Cerebellar nuclear complex (tissue), 1 donor: ENCODE measurements around the gene TACC3.

ENCODE experiments used
- DNase-seq, 2 experiments: peaks; one replicate each; lab custom pipeline; 2025; lab: John Stamatoyannopoulos, UW

Gene TACC3

GRCh38 chr4:1760521-1761071 lies 39.3 kb downstream of the TACC3 start:
- DNase-seq = no peak

GRCh38 chr4:1761130-1761689 lies 39.9 kb downstream of the TACC3 start:
- no peak for DNase-seq

GRCh38 chr4:1762264-1763010 lies 41.1 kb downstream of the TACC3 start:
- DNase-seq = no peak

- no peak for DNase-seq
Measured at GRCh38 chr4:1763070-1763549, 41.8 kb downstream of the TACC3 start.

GRCh38 chr4:1763550-1764080 lies 42.3 kb downstream of the TACC3 start:
- DNase-seq = no peak

- no peak for DNase-seq
Measured at GRCh38 chr4:1764670-1765069, 43.3 kb downstream of the TACC3 start.

GRCh38 chr4:1765409-1766072 lies 44.2 kb downstream of the TACC3 start:
- DNase-seq = no peak

GRCh38 chr4:1766106-1767060 lies 45.1 kb downstream of the TACC3 start:
- no peak for DNase-seq

- DNase-seq = no peak
Measured at GRCh38 chr4:1767061-1767769, 45.9 kb downstream of the TACC3 start.

GRCh38 chr4:1767770-1768366 lies 46.5 kb downstream of the TACC3 start:
- DNase-seq = no peak

- DNase-seq = no peak
Measured at GRCh38 chr4:1768367-1769034, 47.2 kb downstream of the TACC3 start.

GRCh38 chr4:1769692-1770091 lies 48.4 kb downstream of the TACC3 start:
- no peak for DNase-seq

GRCh38 chr4:1770245-1770644 lies 48.9 kb downstream of the TACC3 start:
- DNase-seq = no peak

GRCh38 chr4:1770791-1771231 lies 49.5 kb downstream of the TACC3 start:
- DNase-seq = no peak

GRCh38 chr4:1771555-1772305 lies 50.4 kb downstream of the TACC3 start:
- no peak for DNase-seq

GRCh38 chr4:1772853-1773538 lies 51.7 kb downstream of the TACC3 start:
- DNase-seq = no peak

- no peak for DNase-seq
Measured at GRCh38 chr4:1773754-1774153, 52.4 kb downstream of the TACC3 start.

- DNase-seq = no peak
Measured at GRCh38 chr4:1775731-1776500, 54.6 kb downstream of the TACC3 start.
